ENCODE data around the gene ADAP2.
"Not testable (repeated sequence)": the region's sequence is repeated elsewhere in the genome, so short reads cannot be mapped to it uniquely, and the experiment has no call there.

The ADAP2 gene

DNA sequence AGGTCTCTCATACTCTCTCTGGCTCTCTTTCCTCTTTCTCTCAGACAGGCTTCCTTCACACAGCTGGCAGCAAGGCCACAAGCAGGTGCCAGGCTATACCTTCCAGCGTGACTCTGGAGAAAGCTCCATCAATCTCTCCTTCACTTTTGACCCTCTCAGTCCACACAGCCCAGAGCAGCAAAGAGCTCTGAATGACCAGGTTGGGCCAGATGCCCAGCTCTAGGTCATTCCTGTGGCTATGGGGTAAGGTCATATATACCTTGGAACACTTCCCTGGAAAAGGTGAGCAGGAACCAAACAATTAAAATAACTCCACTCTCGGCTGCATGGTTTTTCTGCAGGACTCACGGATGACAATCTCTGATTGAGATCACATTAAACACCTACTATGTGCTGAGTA, 8.8 kb downstream of the ADAP2 start:
- no peak for DNase-seq (ENCODE audit: low read depth)

DNA sequence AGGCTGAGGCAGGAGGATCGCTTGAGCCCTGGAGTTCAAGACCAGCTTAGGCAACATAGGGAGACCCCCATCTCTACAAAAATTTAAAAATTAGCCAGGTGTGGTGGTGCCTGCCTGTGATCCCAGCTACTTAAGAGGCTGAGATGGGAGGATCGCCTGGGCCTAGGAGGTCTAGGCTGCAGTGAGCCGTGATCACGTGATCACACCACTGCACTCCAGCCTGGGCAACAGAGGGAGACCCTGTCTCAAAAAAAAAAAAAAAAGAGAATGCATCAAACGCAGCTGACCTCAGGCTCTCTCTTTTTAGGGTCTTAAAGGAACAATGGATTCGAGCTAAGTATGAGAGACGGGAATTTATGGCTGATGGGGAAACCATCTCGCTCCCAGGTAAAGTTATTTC, 9.8 kb downstream of the ADAP2 start:
- DNase-seq (ENCODE audit: low read depth): not testable (repeated sequence)

DNA sequence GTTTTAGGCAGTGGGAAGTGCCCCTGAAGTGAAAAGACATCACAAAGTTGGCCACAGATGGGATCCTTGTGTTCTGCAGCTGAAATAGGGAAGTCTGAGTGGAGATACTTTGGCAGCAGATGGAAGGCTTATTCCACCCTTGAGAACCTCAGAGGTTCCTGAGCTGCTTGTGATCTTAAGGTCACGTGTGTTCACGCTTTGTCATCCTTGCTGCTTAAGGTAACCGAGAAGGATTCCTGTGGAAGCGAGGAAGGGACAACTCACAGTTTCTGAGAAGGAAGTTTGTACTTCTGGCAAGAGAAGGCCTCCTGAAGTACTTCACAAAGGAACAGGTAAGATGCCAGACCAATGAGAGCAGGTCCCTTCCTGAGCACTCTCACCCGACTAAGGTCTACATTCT, 12.2 kb downstream of the ADAP2 start:
- no peak for DNase-seq (ENCODE audit: low read depth)

DNA sequence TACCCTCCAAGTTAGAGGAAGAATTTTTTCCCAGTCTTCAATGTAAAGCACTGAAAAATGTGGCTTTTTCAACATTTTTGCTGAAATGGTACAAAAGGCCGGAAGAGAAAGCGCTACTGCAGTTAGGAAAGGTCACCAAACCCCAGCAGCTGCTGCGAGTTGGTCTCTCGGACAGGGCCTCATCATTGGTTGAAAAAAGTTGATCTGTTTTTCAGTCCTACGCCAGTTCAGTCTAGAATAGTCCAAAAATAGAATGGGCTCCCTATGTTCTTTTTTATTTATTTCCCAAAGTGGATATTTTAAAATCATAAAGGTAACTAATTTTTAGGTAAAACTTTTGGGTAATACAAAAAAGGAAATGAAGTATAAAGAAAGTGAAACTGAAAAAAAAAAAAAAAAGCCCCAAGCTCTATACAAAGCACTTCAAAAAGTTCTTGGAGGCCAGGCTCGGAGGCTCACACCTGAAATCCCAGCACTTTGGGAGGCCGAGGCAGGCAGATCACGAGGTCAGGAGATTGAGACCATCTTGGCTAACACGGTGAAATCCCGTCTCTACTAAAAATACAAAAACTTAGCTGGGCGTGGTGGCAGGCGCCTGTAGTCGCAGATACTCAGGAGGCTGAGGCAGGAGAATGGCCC, 17.4 kb downstream of the ADAP2 start:
- DNase-seq (ENCODE audit: low read depth): no peak

DNA sequence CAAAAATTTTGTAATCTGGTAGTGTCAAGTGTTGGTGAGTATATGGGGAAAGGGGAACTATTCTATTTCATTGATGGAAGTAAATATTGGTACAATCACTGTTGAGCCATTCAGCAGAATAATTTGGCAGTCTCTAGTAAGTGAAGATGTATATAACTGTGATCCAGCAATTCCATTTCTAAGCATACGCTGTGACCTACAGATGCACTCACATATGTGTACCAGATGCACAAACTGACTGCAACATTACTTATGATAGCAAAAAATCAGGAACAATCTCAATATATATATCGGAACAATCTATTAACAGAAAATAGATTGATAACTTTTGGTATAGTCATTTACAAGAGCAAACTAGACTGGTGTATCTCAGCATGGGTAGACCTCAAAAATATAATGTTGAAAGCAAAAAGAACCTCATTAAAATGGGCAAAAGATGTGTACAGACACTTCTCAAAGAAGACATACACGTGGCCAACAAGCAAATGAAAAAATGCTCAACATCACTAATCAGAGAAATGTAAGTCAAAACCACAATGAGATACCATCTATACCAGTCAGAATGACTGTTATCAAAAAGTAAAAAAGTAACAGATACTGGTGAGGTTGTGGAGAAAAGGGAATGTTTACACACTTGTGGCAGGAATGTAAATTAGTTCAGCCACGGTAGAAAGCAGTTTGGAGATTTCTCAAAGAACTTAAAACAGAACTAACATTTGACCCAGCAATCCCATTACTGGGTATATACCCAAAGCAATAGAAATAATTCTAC, 20.7 kb downstream of the ADAP2 start:
- DNase-seq (ENCODE audit: low read depth): no peak

DNA sequence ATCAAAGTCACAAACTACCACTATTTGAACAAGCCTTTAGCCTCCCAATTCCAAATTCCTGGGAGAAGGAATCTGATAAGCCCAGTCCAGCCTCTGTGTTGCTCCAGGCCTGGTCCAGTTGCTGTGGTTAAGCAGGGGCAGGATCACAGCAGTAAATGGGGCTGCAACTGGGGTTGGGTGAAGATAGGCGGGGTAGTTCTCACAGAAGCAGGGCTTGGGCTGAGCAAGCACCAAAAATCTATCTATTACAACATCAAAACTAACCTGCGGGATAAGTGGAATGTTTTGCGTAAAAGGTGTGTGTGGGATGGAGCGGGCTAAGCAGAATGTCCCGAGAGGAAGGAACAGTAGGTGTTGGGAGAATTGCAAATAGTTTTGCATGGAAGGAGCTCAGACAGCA, 26.1 kb downstream of the ADAP2 start:
- DNase-seq (ENCODE audit: low read depth): no peak

DNA sequence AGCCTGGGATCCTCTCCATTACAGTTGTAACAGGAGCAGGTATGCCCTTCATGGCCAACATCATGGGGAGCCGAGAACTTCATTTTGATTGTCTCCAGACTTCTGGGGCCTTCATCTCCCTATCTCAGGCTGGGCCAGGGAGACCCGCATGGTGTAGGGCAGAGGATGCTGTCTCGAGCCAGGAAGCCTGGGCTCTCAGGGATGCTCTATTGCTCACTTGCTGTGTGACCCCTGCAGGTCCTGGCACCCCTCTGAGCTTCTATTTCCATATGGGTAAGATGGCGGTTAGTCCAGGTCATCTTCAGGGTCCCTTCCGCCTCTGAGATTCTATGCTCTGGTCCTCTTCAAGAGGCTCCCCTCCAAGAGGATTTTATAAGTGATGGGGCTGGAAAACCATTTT, 28.4 kb downstream of the ADAP2 start:
- DNase-seq (ENCODE audit: low read depth): no peak

DNA sequence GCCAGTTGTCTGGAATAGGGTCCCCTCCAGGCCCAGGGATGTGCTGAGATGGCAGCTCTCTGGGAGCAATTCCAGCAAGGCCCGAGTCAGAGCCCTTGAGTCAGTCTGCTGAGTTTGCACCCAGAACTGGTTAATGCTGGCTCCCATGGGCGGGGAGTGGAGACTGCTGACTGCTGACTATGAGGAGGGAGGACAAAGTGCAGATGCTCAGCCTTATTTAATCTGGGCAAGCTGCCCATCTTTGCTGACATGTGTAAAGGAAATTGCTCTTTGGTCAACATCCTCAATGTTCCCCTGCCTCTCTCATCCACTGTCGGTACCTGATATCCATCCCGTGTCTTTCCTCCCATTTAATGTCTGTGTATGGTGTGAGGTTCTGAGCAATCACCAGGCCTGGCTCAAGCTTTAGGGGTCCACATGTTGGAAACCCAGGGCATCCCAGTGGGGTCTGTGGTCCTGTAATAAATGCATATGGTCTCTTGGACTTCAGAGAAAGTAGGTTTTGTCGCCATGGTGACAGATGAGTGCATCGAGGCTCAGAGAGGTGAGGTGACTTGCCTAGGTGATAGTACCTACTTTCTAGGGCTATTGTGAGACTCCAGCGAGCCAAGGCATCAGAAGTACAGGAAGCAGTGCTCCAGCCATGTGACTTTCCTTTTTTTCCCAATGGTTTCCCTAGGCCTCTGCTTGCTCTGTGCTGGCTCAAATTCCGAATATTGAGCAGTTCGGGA, 29.1 kb downstream of the ADAP2 start:
- DNase-seq (ENCODE audit: low read depth): no peak

DNA sequence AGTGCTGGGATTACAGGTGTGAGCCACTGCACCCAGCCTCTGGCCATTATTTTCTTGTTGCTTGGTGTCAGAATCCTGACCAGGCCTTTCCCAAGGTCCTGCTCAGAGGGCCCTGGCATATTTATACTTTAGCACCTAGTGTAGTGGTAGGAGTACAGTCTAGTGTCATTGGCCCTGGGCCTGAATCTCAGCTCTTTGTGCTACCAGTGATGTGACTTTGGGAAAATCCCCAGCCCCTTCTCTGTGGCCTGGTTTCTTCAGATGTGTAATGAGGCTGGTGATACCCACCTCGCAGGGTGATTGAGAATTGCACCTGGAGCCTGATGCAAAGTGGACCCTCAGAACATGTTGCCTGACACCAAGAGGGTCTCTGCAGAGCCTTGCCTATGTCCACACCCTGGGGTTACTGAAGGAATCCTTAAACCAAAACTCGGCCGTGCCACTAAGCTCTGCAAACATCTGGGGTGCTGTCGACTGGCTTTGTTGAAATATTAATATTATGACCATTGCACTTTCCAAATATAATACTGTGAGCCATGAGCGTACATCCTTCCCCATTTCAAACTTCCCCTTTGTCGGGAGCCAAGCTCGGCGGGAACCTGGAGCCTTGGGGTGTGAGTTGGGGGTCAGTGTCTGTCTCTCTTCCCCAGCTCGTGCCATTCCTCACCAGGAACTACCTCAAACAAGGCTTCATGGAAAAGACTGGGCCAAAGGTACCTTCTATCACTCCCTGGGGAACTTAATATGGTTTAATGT, 31.1 kb downstream of the ADAP2 start:
- no peak for DNase-seq (ENCODE audit: low read depth)

DNA sequence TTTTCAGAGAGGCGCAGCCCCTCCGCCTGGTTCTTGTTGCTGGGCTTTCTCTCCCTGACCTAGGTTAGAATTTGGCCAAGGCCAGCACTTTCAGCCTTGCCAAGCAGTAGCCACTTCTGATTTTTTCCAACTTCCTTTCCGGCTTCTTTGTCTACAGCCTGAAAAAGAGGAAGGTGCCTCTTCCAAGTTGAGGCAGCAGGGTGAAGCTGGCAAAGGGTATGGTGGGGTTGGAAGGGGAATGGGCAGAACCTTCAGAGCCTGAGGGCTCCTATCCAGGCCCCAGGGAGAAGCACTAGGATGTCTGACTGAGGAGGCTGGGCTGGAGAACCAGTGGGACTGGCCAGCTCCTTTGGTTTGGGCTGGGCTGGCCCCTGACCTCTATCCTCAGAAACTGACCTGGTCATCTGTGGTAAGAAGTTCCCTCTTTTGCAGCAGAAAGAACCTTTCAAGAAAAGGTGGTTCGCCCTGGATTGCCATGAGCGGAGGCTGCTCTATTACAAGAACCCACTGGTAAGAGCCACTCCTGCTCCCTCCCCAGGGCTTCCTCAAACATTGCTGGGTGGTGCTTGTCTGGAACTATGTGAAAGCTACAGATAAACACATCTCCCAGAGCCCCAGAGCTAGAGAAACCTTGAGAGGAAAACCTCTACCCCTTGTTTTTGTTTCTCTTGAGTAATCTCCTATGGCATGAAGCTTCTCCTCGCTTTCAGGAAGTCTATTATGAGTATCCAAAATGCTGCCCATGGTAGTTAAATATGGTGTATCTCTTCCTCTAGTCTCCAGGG, 32.5 kb downstream of the ADAP2 start:
- DNase-seq (ENCODE audit: low read depth): no peak

DNA sequence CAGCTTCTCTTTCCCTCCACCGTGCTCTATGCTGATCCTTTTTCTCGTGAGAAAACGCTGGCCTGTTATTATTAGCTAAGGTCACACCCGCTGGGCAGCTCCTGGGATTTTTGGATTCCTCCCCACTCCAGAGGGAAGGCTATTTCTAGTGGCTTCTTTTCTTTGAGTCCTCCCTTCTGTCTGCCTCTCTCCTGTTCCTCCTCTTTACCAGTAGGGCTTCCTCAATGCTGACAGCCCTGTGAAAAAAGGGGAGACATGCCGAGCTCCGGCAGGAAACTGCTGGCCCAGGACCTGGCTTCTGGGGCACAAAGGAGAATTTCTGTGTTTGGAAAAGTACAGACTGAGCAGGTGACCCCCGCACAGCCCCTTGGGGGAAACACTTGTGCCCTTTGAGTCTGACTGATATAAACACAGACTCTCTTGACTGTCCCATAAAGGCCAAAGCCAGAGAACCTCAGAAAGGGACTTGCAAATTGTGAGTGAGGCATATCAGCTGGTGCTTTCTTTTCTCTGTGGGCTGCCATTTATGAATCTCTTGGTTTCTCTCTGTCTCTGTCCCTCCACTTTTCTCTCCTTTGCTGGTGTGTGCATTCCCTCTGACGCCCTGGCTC, 35.1 kb downstream of the ADAP2 start:
- no peak for DNase-seq (ENCODE audit: low read depth)

DNA sequence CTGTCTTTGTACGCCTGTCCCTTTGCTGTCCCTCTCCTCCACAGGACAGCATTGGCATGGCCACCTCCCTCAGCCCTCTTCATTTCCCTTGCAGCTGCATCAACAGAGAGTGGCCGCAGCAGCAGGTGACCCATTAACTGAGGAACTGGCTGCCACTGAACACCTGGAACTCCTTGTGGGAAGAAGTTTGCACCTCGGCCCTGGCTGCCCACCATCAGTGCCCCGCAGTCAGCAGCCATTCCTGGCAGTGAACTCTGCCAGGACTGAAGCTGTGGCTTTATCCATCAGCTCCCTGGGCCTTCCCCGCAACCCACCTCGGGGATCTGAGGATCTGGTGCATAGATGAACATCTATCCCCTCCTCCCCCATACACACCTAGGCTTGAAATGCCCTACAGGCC, 36.0 kb downstream of the ADAP2 start:
- DNase-seq (ENCODE audit: low read depth): no peak

DNA sequence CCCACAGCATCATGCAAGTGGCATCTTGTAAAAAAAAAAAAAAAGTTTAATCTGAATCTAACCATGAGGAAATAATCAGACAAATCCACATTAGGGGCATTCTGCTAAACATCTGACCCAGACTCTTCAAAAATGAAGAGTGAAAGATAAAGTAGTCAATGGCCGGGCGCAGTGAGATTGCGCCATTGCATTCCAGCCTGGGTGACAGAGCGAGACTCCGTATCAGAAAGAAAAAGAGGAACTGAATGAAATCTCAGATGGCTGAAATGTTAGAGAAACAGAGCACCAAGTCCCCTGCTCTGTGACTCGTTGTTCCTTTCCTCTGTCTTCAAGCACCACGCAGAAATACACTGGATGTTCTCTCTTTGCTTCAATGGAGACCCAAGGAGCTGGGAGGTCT, 36.4 kb downstream of the ADAP2 start:
- DNase-seq (ENCODE audit: low read depth): no peak

DNA sequence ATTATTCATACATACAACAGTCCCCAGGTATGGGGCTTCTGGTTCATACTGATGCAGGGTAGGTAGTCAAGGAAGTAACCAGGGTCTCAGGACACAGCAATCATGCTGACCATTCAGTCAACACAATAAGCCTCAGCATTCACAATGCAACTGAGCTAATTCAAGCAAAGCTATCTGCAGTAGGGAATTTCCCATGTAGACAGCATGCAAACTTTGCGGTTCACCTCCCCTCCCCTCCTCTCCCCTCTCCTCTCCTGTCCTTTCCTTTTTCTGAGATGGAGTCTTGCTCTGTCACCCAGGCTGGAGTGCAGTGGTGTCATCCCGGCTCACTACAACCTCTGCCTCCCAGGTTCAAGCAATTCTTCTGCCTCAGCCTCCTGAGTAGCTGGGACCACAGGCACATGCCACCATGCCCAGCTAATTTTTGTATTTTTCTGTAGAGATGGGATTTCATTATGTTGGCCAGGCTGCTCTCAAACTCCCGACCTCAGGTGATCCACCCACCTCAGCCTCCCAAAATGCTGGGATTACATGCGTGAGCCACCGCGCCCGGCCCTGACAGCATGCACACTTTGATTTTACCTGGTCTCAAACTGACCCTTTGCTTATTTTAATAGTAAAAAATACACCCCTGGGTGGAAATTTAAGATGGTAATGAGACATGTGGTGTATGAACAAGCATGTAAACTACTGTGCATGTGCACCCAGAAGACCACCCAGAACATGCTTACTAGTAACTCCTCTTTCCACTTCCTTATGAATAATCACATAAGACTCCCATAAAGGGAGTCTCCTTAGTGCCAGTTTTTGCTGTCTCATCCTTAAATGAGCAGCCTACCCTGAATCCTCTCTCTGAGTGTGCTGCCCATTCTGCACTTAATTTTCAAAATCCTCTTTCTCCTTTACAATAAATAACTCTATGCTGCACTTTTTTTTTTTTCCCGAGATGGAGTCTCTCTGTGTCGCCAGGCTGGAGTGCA, 39.8 kb downstream of the ADAP2 start:
- no peak for DNase-seq (ENCODE audit: low read depth)

DNA sequence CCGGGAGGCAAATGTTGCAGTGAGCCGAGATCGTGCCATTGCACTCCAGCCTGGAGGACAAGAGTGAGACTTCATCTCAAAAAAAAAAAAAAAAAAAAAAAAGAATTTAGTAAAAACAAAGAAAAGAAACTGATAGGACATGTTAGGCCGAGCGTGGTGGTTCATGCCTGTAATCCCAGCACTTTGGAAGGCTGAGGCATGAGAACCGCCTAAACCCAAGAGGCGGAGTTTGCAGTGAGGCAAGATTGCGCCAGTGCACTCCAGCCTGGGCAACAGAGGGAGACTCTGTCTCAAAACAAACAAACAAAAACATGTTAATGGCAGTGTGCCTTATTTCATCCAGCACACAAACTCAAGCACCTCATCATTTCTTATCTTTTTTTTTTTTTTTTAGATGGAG, 42.6 kb downstream of the ADAP2 start:
- not testable (repeated sequence) for DNase-seq (ENCODE audit: low read depth)

DNA sequence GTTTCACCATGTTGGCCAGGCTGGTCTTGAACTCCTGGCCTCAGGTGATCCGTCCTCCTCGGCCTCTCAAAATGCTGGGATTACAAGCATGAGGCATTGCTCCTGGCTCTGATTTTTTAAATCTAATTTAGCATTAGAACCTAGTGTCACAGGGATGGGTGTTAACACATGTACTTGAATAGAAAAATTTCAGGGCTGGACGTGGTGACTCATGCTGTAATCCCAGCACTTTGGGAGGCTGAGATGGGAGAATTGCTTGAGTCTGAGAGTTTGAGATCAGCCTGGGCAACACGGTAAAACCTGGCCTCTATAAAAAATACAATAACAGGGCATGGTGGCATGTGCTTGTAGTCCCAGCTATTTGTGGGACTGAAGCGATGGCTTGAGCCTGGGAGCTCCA, 43.1 kb downstream of the ADAP2 start:
- no peak for DNase-seq (ENCODE audit: low read depth)

DNA sequence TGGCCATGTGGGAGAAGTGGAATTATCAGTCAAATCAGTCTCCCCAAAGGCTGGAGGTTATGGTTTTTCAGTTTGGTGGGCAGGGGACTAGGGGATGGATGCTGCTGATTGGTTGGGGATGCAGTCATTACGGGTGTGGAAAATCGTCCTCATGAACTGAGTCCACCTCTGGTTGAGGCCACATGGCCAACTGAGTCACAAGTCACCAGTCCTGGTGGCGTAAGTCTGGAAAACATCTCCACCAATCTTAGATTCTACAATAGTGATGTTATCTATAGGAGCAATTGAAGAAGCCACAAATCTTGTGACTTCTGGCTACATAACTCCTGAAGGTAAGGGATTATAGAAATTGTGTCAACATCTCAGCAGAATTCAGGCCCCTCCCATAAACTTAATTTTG, 43.9 kb downstream of the ADAP2 start:
- no peak for DNase-seq (ENCODE audit: low read depth)

DNA sequence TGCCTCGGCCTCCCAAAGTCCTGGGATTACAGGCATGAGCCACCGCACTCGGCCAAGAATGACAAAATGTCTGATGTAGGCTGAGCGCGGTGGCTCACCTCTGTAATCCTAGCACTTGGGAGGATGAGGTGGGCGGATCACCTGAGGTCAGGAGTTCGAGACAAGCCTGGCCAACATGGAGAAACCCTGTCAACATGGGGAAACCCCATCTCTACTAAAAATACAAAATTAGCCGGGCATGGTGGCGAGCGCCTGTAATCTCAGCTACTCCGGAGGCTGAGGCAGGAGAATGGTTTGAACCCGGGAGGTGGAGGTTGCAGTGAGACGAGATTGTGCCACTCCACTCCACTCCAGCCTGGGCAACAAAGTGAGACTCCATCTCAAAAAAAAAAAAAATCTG, 46.2 kb downstream of the ADAP2 start:
- DNase-seq (ENCODE audit: low read depth): not testable (repeated sequence)

DNA sequence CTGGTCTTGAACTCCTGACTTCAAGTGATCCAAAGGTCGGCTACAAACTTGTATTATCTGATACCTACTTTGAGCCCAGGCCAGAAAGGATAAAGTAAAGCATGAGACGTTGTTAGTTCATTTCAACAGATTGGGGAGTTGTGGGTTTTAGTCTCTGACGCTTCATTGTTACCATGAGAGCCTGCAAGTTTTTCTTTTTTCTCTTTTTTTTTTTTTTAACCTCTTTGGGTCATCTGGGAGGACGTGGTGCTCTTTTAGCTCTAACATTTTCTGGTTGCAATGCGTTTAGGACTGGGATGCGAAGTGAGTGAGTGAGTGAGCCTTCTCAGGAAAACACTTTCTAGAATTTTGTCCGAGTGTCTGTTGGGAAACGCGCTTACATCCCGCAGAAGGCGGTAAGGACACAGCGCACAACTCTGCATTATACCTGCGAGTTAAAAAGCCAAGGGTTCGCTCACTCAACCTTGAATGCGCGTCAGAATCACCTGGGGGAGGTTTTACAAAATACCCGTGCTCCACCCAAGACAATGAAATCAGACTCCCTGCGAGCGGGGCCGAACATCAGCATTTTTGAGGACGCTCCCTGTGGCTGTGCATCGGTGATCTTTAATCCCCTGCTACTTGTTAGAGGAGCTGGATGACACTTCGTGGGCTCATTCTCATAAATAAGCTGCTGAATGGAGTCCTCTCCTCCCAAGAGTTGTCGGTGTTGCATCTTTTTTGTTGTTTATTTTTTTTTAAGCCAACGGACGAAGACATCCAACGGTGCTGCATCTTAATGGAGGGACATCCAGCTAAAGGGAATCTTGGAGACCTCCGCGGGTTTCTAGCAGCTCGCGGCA, 48.5 kb downstream of the ADAP2 start:
- no peak for DNase-seq (ENCODE audit: low read depth)

Measured in stimulated activated CD4-positive, alpha-beta T cell treated with anti-CD3 and anti-CD28 coated beads, Interleukin-2, amount 100 ng/mL, for 4 hours (primary cell).